Activated T-helper 1 cell treated with Interleukin-2 at 50 U/mL for 16 hours (primary cell): Measurements from ENCODE around the gene SRCIN1.

Experiments
- DNase-seq: peaks from one replicate; pipeline ENCODE4 v3.0.0-alpha.2; 2020; ENCODE audit warnings: low read depth

The SRCIN1 gene

DNA sequence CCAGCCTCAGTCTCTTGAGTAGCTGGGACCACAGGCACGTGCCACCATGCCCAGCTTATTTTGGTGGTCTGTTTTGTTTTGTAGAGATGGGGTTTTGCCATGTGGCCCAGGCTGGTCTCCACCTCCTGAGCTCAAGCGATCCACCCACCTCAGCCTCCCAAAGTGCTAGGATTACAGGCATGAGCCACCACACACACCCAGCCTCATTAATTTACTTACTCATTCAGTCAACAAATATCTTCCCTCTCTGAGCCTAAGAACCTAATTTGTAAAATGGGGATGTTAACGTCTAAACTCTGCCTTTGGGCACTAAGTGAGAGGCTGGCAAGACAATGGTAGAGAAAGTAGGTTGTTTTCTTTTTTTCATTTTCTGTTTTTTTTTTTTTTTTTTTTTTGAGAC is 22.6 kb downstream of the SRCIN1 start:
- DNase-seq: no peak

DNA sequence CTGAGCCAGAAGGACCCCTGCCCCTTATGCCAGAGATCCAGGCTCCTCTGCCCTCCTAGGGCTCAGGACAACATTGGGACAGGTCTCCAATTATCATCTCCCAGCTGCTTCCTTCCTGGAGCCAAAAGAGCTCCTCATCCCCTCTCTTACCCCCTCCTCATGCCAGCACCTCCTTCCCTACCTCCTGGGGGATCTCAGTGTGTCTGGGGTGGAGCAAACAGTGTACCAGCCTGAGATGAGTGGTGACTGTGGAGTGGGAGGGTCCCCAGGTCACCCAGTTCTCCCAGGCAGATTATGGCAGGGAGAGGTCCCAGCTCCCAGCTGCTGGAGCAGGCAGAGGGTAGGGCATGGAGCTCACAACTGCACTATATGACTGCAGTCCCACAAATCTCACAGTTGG is 23.7 kb downstream of the SRCIN1 start:
- no peak for DNase-seq

DNA sequence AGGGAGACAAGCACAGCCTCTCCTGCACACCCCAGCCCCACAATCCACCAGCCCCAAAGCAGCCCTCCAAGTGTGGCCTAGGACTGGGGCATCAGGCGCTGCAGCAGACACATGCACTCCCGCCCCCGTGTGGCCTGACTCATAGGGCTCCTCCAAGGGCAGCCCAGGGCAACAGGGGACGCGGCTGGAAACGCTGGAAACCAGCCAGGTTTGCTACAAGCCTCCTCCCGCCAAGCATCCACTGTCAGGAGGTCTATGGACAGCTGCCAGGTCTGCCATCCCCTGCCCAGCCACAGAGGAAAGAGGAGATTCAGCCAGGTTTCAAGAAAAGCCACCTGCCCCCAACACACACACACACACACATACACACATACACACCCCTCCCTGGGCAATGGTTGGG is 25.8 kb downstream of the SRCIN1 start:
- no peak for DNase-seq

DNA sequence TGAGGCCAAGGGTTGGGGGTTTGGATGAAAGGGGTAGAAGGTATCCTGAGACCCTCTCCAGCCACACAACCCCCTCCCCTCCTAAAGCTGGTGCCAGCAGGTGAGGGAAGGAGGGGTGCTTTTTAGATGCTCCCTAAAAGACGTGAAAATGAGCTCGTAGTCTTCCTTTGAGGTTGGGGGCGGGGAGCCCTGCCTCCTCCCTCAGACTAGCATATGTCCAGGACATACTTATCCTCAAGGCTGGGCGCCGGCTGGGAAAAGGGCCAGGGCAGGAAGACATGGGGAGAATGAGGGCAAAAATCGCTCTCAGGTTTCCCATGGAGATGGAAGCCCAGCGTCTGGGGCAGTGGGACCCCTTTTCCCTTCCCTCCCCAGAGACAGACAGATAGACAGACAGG is 26.7 kb downstream of the SRCIN1 start:
- DNase-seq: no peak

DNA sequence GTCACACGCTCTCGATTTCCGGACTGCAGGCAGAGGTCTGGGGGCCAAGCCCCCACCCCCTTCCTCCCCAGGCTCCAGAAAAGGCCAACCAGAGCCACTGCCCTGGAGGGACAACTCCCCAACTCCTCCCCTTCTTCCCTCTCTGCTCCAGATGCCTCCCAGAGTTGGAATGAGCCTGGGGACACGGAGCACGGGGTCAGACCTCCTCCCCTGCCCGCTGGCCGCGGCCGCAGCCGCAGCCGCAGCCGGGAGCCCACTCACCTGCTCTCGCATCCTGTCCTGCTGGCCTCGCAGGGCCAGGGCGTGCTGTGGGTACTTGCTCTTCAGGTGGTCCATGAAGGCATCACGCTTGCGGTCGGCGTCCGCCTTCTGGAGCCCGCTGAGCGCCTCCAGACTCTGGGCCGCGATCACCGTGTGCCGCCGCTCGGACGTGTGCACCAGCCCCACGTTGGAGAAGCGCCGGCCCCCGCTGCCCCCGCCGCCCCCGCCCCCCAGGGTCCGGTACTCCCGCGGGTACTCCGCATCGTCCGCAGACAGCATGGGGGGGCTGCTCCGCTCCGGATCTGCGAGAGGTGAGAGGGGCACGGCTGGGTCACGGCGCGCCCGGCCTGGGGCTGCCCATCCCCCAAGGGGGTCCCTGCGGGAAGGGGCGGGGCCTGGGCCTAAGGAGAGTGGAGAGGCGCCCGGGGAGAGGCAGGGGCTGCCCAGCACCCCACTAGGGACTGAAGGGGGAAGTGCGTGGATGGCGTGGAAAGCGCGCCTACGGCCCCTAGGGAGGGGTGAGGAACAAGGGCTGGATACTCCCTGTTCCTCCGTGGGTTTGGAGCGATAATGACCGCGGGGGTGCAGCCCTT is 27.3 kb downstream of the SRCIN1 start:
- DNase-seq: no peak

DNA sequence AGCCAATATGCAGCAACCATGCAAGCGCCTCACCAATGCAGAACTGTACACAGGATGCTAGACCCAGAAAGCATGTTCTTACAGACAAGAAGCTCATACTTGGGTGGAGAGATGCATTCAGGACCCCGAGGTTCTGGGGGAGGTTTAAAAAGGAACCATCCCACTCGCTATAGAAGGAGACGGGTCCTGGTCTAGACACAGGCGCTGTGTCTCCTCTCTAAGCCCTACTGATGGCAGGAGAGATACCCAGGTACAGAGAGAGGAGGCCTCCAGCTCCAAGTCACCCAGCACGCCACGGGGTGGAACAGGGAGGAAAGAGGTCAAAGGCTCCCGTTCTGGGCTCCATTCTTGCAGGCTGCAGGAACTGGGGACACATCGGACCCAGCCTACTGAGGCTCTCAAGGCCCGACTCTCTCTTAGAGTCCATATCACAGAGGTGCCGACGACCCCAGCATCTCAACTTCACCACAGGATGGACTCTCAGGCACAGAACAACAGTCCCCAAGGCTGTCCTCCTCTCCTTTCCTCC is 28.0 kb downstream of the SRCIN1 start:
- DNase-seq: no peak

DNA sequence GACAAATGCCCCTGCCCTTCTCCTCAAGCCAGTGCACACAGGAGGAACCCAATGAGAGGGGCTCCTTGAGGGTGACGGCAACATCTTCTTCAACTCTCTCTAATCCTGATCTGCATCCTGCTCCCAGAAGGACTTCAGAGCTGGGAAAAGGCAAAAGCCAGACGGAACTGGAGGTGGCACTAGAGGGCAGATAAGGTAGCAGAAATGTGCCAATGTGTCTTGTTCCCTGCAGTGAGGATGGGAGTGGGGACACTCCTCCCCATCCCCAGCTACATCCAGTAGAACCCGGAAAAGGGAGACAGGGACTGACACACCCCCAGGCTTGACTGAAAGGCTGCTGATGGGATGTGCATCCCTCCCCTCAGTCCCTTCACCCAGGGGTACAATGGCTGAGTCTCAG is 28.5 kb downstream of the SRCIN1 start:
- DNase-seq: no peak

DNA sequence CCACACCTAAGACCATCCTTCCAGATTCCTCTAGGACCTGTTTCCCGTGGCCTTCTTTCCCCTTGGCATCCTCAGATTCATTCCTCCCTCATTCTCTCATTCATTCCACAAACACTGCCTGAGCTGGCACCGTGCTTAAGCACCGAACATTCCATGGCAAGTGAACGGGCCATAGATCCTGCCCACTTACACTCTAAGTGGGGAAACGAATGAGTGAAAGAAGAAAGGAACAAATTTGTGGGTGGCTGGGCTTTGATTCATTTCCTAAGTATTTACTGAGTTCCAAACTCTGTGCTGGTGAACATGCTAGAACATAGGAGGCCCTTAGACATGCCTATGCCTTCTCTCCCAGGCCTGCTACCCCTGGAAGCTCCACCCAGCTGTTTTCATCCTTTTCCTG is 30.0 kb downstream of the SRCIN1 start:
- DNase-seq: no peak

DNA sequence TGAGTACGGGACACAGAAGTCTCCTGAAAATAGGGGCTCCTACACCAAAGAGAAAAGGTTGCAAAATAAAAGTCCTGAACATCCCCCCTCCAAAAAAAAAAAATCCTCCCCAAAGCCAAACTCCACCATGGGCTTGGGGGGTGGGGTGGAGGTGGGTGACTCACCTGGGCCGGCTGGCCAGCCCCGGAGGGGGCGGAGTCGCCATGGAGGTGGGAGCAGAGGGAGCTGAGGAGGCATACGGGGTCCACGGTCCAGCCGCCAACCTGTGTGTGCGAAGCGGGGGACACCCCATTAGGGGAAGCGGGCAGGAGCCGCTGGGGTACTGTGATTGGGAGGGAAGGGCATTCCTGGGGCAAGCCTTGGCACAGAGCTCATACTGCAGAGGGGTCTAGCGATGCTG is 31.0 kb downstream of the SRCIN1 start:
- DNase-seq: no peak

DNA sequence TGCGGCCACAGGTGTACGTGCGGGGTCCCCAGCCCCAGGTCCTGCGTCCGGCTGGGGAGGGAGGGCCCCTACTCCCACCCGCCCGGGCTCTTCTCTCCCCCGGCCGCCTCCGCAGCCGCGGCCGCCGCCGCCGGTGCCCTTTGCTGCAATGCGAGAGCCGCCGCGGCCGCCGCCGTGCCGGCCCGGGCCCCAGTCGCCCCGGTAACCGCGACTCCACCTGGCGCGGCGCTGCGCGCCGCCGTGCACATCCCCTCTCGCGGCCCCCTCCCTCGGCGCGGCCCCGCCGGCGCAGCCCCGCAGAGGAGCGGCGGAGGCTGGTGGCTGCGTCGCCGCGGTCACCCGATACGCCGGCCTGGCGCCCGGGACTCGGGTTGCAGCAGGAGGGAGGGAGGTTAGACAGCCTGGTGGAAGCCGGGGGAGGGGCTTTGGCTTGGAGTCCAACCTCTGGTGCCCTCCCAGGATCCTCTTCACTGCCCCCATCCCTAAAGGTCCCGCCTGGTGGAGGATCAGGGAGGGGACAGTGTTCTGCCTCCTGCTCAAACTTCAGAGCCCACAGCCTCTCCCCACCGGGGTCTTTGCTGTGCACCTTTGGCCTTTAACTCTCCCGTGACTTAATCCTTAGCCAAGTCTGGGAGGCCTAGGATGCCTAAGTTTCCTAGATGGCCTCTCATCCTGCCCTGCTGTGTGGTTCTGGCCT is 32.9 kb downstream of the SRCIN1 start:
- DNase-seq: no peak

DNA sequence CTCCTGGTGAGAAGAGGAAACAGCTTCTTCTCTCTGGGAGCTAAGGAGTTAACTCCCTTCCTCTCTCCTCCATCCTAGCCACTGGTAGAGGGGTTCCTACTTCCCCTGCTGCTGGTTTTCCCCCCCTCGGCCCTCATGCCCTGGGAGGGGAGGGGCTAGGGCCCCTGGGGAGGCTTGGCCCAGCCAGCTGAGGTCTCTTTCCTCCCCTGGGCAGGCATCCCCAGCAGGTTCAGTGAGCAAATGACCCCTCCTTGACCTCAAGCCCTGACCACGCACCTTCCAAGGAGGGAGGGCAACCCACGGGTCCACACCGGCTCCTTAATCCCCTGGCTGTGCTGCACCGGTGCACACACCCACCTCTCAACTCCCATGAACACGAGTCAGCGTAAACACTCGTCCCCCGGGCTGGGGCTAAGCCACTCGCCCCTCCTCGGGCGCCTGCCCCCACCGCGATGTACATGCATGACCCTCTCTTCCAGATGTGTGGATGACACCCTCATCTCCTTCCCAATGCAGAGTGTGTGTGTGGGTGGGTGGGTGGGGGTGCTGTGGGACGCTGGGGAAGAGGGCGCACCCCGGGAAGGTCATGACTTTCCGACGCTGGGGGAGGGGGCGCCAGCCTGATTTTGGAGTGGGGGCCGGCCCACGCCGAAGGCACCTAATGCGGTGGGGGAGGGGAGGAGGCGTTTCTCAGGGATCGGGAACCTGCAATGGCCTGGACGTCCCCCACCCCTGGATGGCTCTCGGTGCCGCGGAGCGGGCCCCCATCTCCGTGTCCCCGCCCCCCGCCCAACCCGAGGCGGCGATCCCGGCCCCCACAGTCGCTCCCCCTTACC is 33.7 kb downstream of the SRCIN1 start:
- no peak for DNase-seq

DNA sequence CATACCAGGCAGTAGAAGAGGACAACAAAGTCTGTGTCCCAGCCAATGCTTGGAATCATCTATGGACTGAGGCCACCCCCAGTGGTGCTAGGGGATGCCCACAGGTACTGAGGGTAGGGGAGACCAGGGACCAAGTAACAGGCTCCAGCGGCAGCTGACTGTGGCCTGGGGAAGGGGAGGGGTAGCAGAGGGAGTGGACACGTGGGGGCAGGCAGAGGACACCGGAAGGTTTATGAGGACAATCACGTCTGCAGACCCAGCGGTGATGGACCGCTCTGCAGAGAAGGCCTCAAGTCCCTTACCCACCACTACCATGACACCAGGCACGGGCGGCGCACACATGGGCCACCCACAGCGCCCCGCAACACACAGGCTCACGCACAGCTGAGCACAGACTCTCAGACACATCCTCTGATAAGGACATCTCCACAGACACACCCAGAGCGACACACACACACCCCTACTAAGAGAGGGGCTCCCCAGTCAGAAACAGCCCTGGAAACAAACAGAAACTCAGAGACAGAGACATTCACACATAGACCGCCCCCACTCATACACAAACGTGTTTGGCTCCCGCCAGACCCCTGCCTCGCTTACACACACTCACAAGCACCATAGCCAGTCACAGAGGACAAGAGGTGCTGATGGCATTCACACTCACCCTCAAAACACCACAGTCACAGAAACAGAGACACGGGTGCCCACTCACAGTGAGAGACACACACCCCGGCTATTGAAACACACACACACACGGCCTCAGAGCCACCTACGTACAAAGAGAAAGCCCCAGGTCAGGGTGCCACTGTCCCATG is 35.8 kb downstream of the SRCIN1 start:
- DNase-seq: no peak

DNA sequence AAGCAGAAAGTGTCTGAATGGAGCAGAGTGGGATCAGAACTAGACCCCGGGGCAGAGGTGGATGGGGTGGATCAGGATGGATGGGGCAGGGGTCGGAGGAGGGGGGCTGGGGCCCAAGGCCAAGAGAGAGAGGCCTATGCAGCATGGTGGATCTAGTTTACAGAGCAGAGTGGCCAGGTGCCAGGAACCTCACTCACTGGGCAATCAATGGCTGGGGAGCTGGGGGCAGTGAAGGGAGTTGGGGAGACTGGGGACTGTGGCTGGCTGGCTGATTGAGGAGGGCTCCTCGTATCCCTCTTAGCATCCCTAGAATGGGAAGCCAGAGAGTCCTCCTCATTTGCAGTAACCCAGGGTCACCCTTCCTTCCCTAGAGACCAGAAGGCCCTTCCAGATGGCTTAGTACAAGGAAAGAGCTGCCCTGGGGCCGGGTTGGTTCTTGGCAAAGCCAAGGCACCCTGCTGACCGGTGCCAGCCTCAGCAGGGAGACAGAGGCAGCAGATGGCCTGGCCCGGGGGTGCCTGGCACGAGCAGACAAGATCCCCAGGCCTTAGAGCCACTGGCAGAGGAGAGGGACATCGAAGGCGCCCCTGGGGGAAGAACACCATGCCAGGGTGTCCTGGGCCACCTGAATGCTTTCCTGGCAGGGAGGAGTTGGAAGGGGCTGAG is 36.8 kb downstream of the SRCIN1 start:
- no peak for DNase-seq

DNA sequence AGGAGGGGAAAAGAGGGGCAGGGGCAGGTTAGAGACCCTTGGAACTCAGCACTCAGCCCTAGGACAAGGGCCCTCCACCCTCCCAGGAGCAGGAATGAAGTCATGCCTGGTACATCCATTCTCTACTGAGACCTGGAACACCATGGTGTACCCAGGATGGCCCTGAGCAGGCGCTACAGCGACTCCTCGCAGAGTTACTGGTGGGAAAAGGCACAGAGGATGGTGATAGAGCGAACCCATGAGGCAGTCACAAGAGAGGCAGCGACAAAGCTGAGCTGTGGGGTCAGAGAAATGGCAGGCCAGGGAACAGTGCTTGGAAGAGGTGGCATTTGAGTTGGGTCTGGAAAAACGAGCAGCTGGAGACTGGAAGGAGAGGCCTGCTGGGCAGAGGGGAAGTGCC is 37.5 kb downstream of the SRCIN1 start:
- no peak for DNase-seq

DNA sequence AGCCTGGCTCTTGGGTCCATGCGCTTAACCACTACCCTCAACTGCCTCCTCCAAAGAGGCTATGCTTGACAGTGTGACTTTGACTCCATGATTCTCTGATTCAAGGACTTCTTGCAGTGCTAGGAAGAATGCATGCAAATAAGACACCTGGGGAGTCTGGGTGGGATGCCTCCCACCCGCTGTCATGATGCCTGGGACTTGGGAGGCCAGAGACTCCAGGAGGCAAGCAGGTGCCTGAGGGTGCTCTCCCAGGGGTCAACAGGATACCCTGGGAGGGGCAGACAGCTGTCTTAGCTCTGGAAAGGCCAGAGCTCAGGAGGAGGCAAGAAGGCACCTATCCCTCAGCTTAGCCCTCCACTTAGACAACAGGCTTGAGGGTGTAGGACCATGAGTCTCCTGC is 38.4 kb downstream of the SRCIN1 start:
- no peak for DNase-seq

DNA sequence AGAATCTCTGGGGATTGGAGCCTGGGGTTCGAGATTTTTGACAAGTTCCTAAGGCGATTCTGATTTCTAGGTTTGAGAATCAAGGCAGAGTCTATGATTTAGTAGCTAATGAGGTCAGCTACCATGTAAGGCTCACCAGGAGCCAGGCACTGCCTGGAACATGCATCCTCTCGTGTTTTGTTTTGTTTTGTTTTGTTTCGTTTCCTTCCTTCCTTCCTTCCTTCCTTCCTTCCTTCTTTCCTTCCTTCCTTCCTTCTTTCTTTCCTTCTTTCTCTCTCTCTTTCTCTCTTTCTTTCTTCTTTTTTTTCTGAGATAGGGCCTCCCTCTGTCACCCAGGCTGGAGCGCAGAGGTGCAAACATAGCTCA is 39.1 kb downstream of the SRCIN1 start:
- no peak for DNase-seq

DNA sequence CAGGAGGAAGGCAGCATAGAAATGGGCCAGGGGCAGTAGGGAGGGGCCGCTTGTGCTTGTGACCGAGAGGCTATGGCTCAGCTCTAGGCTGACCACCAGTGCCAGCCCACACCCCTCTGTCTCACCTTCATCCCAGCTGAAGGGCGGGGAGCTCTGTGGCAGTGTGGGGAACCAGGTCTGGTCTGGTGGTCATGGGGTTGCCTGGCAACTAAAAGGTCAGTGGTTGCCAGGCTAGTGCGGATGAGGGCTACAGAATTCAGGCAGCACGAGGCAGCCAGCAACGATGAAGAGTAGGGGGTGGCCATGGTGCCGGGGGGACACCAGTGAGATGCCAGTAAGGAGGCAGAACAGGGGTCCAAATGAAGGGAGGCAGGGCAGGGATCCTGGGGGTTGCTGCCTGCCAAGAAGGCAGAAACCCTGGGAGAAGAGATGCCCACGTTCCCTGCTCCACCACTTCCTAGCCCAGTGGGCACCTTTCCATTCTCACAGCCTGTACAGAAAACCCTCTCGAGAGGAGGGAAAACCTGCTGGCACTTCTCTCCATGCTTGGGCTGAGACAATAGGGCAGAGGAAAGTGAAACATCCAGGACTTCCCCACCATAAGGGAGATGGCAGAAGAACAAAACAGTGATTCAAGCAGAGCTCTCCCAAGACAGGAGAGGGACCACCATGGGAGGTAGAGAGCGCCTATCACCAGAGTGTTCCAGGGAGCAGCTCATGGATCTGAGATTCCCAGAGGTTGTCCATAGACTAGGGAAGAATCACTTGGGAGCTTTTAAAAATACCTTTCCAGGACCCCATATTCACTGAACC is 39.7 kb downstream of the SRCIN1 start:
- DNase-seq: no peak

DNA sequence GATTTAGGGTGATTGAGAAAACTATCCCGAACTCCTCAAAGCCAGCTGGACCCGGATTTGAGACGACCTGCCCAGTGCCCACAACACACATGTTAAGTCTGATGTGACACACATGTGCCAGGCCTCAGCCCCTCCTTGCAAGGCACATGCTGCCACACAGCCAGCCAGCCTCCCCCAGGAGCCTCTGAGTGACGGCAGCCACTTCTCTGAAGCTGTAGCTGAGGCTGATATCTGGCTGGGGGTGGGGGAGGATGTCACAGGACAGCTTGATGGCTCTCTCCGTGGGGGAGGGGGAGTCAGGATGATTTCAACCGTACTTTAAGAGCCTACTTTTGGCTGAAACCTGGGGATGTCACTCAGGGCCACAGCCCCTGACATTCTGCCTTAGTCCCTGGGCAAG is 40.9 kb downstream of the SRCIN1 start:
- DNase-seq: no peak

DNA sequence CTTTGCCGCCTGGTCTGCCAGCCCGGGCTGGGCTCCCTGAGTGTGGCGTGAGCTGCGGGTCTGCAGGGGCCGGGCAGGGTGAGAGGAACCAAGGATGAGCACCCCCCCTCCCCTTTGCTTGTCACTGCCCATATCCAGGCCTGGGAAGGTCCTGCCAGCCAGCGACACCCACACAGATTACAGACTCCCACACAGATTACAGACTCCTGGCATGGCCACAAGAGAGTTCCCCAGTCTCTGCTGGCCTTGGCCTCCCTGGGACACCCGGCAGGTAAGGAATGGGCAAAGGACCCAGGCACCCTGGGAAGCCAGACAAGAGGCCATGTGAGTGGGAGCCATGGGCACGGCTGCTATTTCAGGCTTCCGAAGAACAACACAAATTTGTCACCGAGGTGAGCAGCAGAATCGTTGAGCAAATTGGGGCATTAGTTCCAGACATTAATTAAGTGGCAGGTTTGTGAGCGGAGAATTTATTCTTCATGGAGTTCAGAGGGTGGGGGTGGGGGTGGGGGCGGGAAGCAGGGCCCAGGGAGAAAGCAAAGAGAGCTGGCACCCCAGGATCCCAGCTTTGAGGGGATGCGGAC is 41.4 kb downstream of the SRCIN1 start:
- DNase-seq: no peak
